Esophagus mucosa (tissue), 1 donor: ENCODE measurements around the gene ZNF584. TPM values are rescaled to one million over a fixed set of nuclear protein-coding genes. Genes with fewer than 3 reads are reported as not detected.

Source experiments
- ATAC-seq: fragments of 200-7000 bp; cut with Tn5 transposase; one replicate; pipeline ENCODE4 v1.9.1; 2020
- total RNA-seq: library from RNA; stranded (reverse); gene quantifications from one replicate; pipeline ENCODE4 v1.2.4, GENCODE V29; 2023
- donor health status: DM: yes; HTN: yes; CAD: no.

Gene ZNF584
- total RNA-seq, 1 donor from 2014 or later: 6.5 TPM

- ATAC-seq: peak; percentile 5
Observed at GRCh38 chr19:58385891-58386575, 22.4 kb upstream of the ZNF584 start.

GRCh38 chr19:58386576-58387337 is 21.7 kb upstream of the ZNF584 start, which contains the start of gene RPS5:
RPS5 (plus strand) TSS chr19:58387269; CDS start chr19:58388138, 869 bp downstream.
- peak; percentile 94 for ATAC-seq

- no peak for ATAC-seq
Observed at GRCh38 chr19:58387338-58388174, 20.9 kb upstream of the ZNF584 start.

- no peak for ATAC-seq
Observed at GRCh38 chr19:58388175-58388526, 20.3 kb upstream of the ZNF584 start.

- ATAC-seq: no peak
Observed at GRCh38 chr19:58392945-58393724, 15.3 kb upstream of the ZNF584 start.

GRCh38 chr19:58393725-58394033 is 14.8 kb upstream of the ZNF584 start:
- ATAC-seq: no peak

- ATAC-seq: peak; percentile 62
Observed at GRCh38 chr19:58394821-58395219, 13.6 kb upstream of the ZNF584 start.

GRCh38 chr19:58395220-58395978 is 13.1 kb upstream of the ZNF584 start, which contains the start of gene RNF225:
RNF225 (plus strand) TSS chr19:58395656; CDS start chr19:58396090, 434 bp downstream.
- peak; percentile 90 for ATAC-seq

GRCh38 chr19:58395979-58396627 is 12.3 kb upstream of the ZNF584 start:
- ATAC-seq: peak; percentile 1

- no peak for ATAC-seq
Observed at GRCh38 chr19:58396691-58397532, 11.5 kb upstream of the ZNF584 start.

GRCh38 chr19:58397533-58398037 is 10.9 kb upstream of the ZNF584 start:
- no peak for ATAC-seq

GRCh38 chr19:58398087-58398486 is 10.4 kb upstream of the ZNF584 start:
- ATAC-seq: no peak

- no peak for ATAC-seq
Observed at GRCh38 chr19:58398545-58398944, 9.9 kb upstream of the ZNF584 start.

- no peak for ATAC-seq
Observed at GRCh38 chr19:58399903-58400302, 8.5 kb upstream of the ZNF584 start.

- ATAC-seq: no peak
Observed at GRCh38 chr19:58400316-58400915, 8.0 kb upstream of the ZNF584 start.

- peak; percentile 97 for ATAC-seq
Observed at GRCh38 chr19:58400916-58401839, 7.3 kb upstream of the ZNF584 start.

GRCh38 chr19:58401840-58402421 is 6.5 kb upstream of the ZNF584 start:
- ATAC-seq: no peak
